H1 (cell line): ENCODE results near the gene ESR1. TPM values are rescaled to one million over a fixed set of nuclear protein-coding genes. Genes with fewer than 3 reads are reported as not detected.

Experiments
- CTCF ChIA-PET: fragments of 300-600 bp; sonication (Branson Sonifier 250); formaldehyde crosslinking; loops from one replicate; lab custom pipeline; 2021; ENCODE audit not compliant: partially characterized antibody; lab: Charles Lee
- POLR2A ChIA-PET: fragments of 300-600 bp; sonication (Branson Sonifier 250); formaldehyde crosslinking; loops from one replicate; lab custom pipeline; 2021; ENCODE audit warnings: inconsistent platforms; ENCODE audit not compliant: partially characterized antibody; lab: Charles Lee
- DNase-seq, 2 experiments: peaks; one replicate each; pipeline versions ENCODE4 v3.0.0 to v3.0.0-alpha.2; 2010 to 2022; ENCODE audit warnings: low spot score in 2 of 2, low read depth in 1 of 2, mixed read lengths in 1 of 2
- FAIRE-seq: peaks from 2 replicates; lab custom pipeline; 2011; peaks lifted over from hg19 to GRCh38; lab: Jason Lieb, UNC
- H2AFZ ChIP-seq: 2 replicates; pipeline ENCODE4 v1.8.1; 2012; ENCODE audit warnings: low read length, inconsistent platforms
- H2AK5ac ChIP-seq: 2 replicates; pipeline ENCODE4 v1.6.1; 2013; ENCODE audit warnings: low read depth, low read length
- H2BK120ac ChIP-seq: replicated peaks from 2 replicates; pipeline ENCODE3; 2013; ENCODE audit warnings: low read depth, low read length, inconsistent platforms
- H2BK12ac ChIP-seq: 2 replicates; pipeline ENCODE4 v1.6.1; 2013; ENCODE audit warnings: low read depth, low read length
- H2BK15ac ChIP-seq: 2 replicates; pipeline ENCODE4 v1.6.1; 2013; ENCODE audit warnings: low read length
- H2BK20ac ChIP-seq: 2 replicates; pipeline ENCODE4 v1.6.1; 2013; ENCODE audit warnings: low read length
- H2BK5ac ChIP-seq: 2 replicates; pipeline ENCODE4 v1.6.1; 2013; ENCODE audit warnings: low read depth, low read length
- H3K14ac ChIP-seq: 2 replicates; pipeline ENCODE4 v1.6.1; 2013; ENCODE audit warnings: inconsistent platforms; ENCODE audit not compliant: insufficient read length
- H3K18ac ChIP-seq: 2 replicates; pipeline ENCODE4 v1.6.1; 2013; ENCODE audit warnings: low read length; ENCODE audit errors: extremely low read depth
- H3K23ac ChIP-seq: 2 replicates; pipeline ENCODE4 v1.6.1; 2013; ENCODE audit warnings: inconsistent platforms; ENCODE audit not compliant: insufficient read length
- H3K23me2 ChIP-seq: 2 replicates; pipeline ENCODE4 v1.6.1; 2013; ENCODE audit warnings: low read depth, low read length
- H3K27ac ChIP-seq: 2 replicates; pipeline ENCODE4 v1.6.1; 2011; ENCODE audit warnings: low read depth, low read length, inconsistent platforms
- H3K27me3 ChIP-seq, 4 experiments: replicated peaks in 1 of 4; 1 replicate in 1 of 4; 2 replicates in 3 of 4; pipeline versions ENCODE4 v1.6.1 to v1.8.1; 2011 to 2013; ENCODE audit warnings: low read length in 3 of 4, mild to moderate bottlenecking in 3 of 4, inconsistent platforms in 2 of 4, mixed read lengths in 2 of 4, moderate library complexity in 1 of 4; ENCODE audit not compliant: control insufficient read depth in 3 of 4, insufficient read depth in 3 of 4; ENCODE audit errors: extremely low read depth in 1 of 4
- H3K36me3 ChIP-seq, 4 experiments: 2 replicates each; pipeline versions ENCODE4 v1.6.1 to v1.8.1; 2011 to 2013; ENCODE audit warnings: mild to moderate bottlenecking in 4 of 4, low read length in 3 of 4, moderate library complexity in 2 of 4, control low read depth in 1 of 4, inconsistent platforms in 1 of 4; ENCODE audit not compliant: insufficient read depth in 4 of 4, control insufficient read depth in 2 of 4
- H3K4ac ChIP-seq: replicated peaks from 2 replicates; pipeline ENCODE3; 2013; ENCODE audit warnings: low read length, low read depth, mixed read lengths, inconsistent platforms; ENCODE audit not compliant: insufficient read length
- H3K4me1 ChIP-seq, 4 experiments: replicated peaks in 1 of 4; 1 replicate in 1 of 4; 2 replicates in 3 of 4; pipeline versions ENCODE4 v1.6.1 to v1.8.1; 2011 to 2013; ENCODE audit warnings: low read length in 3 of 4, inconsistent platforms in 2 of 4, mixed read lengths in 1 of 4; ENCODE audit not compliant: insufficient read depth in 4 of 4, control insufficient read depth in 3 of 4
- H3K4me2 ChIP-seq, 2 experiments: 2 replicates each; pipeline versions ENCODE4 v1.6.1 to v1.8.1; 2011 to 2013; ENCODE audit warnings: low read depth in 2 of 2, low read length in 2 of 2, control low read depth in 1 of 2, inconsistent platforms in 1 of 2, mild to moderate bottlenecking in 1 of 2; ENCODE audit not compliant: insufficient read depth in 1 of 2
- H3K4me3 ChIP-seq, 4 experiments: fragments of 200-600, 300-600 bp in 1 of 4; sonication (generic), shearing (Covaris generic), sonication (Bioruptor Twin) in 1 of 4; 2 replicates each; pipeline versions ENCODE4 v1.5.1 to v1.8.1; 2011 to 2016; ENCODE audit warnings: low read length in 4 of 4, low read depth in 3 of 4, control low read depth in 2 of 4, inconsistent platforms in 2 of 4, mild to moderate bottlenecking in 2 of 4, mixed read lengths in 1 of 4, moderate library complexity in 1 of 4; ENCODE audit not compliant: insufficient read depth in 2 of 4; ENCODE audit errors: extremely low read depth in 1 of 4
- H3K56ac ChIP-seq: replicated peaks from 2 replicates; pipeline ENCODE3; 2013; ENCODE audit warnings: low read depth, mild to moderate bottlenecking, mixed read lengths, low read length, inconsistent platforms; ENCODE audit not compliant: insufficient read length
- H3K79me1 ChIP-seq: 2 replicates; pipeline ENCODE4 v1.6.1; 2013; ENCODE audit warnings: low read depth, low read length, control low read depth
- H3K79me2 ChIP-seq, 2 experiments: 2 replicates each; pipeline versions ENCODE4 v1.6.1 to v1.8.1; 2012 to 2013; ENCODE audit warnings: low read length in 2 of 2, mild to moderate bottlenecking in 2 of 2, inconsistent platforms in 1 of 2; ENCODE audit not compliant: insufficient read depth in 2 of 2, control insufficient read depth in 1 of 2
- H3K9ac ChIP-seq, 4 experiments: replicated peaks in 1 of 4; 1 replicate in 1 of 4; 2 replicates in 3 of 4; pipeline versions ENCODE4 v1.6.1 to v1.8.1; 2011 to 2013; ENCODE audit warnings: low read depth in 3 of 4, low read length in 3 of 4, control low read depth in 2 of 4, mild to moderate bottlenecking in 2 of 4, moderate library complexity in 2 of 4, inconsistent platforms in 1 of 4; ENCODE audit errors: extremely low read depth in 1 of 4
- H3K9me3 ChIP-seq, 2 experiments: 2 replicates each; pipeline versions ENCODE4 v1.6.1 to v1.8.1; 2012 to 2013; ENCODE audit warnings: mild to moderate bottlenecking in 2 of 2, moderate library complexity in 2 of 2, control low read depth in 1 of 2, inconsistent platforms in 1 of 2, low read depth in 1 of 2, low read length in 1 of 2, mixed read lengths in 1 of 2; ENCODE audit not compliant: insufficient read depth in 2 of 2
- H4K20me1 ChIP-seq, 2 experiments: replicated peaks in 1 of 2; 2 replicates each; pipeline versions ENCODE3 to v1.8.1; 2011 to 2013; ENCODE audit warnings: inconsistent platforms in 2 of 2, low read length in 2 of 2, mild to moderate bottlenecking in 1 of 2; ENCODE audit not compliant: insufficient read depth in 2 of 2, control insufficient read depth in 1 of 2
- H4K5ac ChIP-seq: 2 replicates; pipeline ENCODE4 v1.6.1; 2013; ENCODE audit warnings: low read length, low read depth, mixed read lengths, inconsistent platforms; ENCODE audit not compliant: insufficient read length
- H4K8ac ChIP-seq: 2 replicates; pipeline ENCODE4 v1.8.0; 2013; ENCODE audit warnings: mild to moderate bottlenecking, moderate library complexity, low read length, inconsistent platforms; ENCODE audit not compliant: insufficient read depth; ENCODE audit errors: extremely low read depth
- H4K91ac ChIP-seq: replicated peaks from 2 replicates; pipeline ENCODE3; 2013; ENCODE audit warnings: low read length, mixed read lengths, inconsistent platforms; ENCODE audit not compliant: insufficient read length
- CHD1 ChIP-seq: IDR thresholded peaks from 2 replicates; pipeline ENCODE4 v1.6.1; 2012; ENCODE audit warnings: low read depth, low read length, improper control_type of control experiment
- GTF2F1 ChIP-seq: IDR thresholded peaks from 2 replicates; pipeline ENCODE4 v1.6.1; 2012; ENCODE audit warnings: low read depth, low read length, improper control_type of control experiment, borderline replicate concordance
- HDAC6 ChIP-seq: IDR thresholded peaks from one replicate; pipeline ENCODE4 v1.7.1; 2012; ENCODE audit warnings: low read depth, mild to moderate bottlenecking, inconsistent platforms, low read length, moderate library complexity
- JUND ChIP-seq: IDR thresholded peaks from 2 replicates; pipeline ENCODE4 v1.6.1; 2011; ENCODE audit warnings: mild to moderate bottlenecking, improper control_type of control experiment, low read length
- RAD21 ChIP-seq, 2 experiments: IDR thresholded peaks in 1 of 2; conservative IDR thresholded peaks in 1 of 2; 2 replicates each; pipeline ENCODE4 v1.6.1; 2011; ENCODE audit warnings: low read depth in 2 of 2, low read length in 2 of 2, improper control_type of control experiment in 1 of 2, inconsistent platforms in 1 of 2, mild to moderate bottlenecking in 1 of 2, moderate library complexity in 1 of 2
- WGBS, 2 experiments: shearing (Covaris generic) in 1 of 2; methylation state at CpG; one replicate each; pipeline versions ENCODE4 v1.1.6 to v1.1.7; 2013 to 2015; ENCODE audit warnings: low lambda C conversion rate in 2 of 2, mixed read lengths in 2 of 2, inconsistent platforms in 1 of 2, low coverage in 1 of 2, missing lambda C conversion rate in 1 of 2; ENCODE audit not compliant: insufficient replicate concordance in 2 of 2, insufficient coverage in 1 of 2, insufficient read length in 1 of 2; ENCODE audit errors: extremely low coverage in 1 of 2, missing lambda C conversion rate in 1 of 2; 5-methylcytosine and 5-hydroxymethylcytosine counted together
- polyA plus RNA-seq, 7 experiments: library from polyadenylated mRNA; depleted of rRNA in 3 of 7; stranded (reverse) in 5 of 7; unstranded in 2 of 7; fragments of >200 nt in 5 of 7; fragments of 200-250 nt in 2 of 7; gene quantifications; 1 replicate in 5 of 7; 2 replicates in 1 of 7; 4 replicates in 1 of 7; pipeline versions ENCODE4 v1.2.1 to v1.2.3, GENCODE V29; 2011 to 2013; ENCODE audit warnings: missing spikeins in 2 of 7, mixed read lengths in 2 of 7
- total RNA-seq: library from RNA; stranded (reverse); fragmentation: NEBNext Ultra II Directional; extraction: Animal tissue kit (Norgen Biotek cat#: 25700); gene quantifications from 2 replicates; pipeline ENCODE4 v1.2.1, GENCODE V29; 2021
- TF ChIP-seq, protein P1 (sequence below), 3 experiments: IDR thresholded peaks; 1 replicate in 2 of 3; 2 replicates in 1 of 3; pipeline versions ENCODE4 v1.5.1 to v1.6.1; 2011; ENCODE audit warnings: low read length in 3 of 3, mild to moderate bottlenecking in 3 of 3, inconsistent platforms in 2 of 3, low read depth in 1 of 3, moderate library complexity in 1 of 3; ENCODE audit not compliant: insufficient read depth in 1 of 3; ENCODE audit errors: control extremely low read depth in 1 of 3
- TF ChIP-seq, protein P2 (sequence below): IDR thresholded peaks from 2 replicates; pipeline ENCODE4 v1.6.1; 2012; ENCODE audit warnings: inconsistent platforms

Gene ESR1
- total and polyA plus RNA-seq, 2 of the 8 experiments (the other 6 are each of a cell fraction or from before 2014, with no cell fraction given): 0.03 to 0.17 TPM

DNA sequence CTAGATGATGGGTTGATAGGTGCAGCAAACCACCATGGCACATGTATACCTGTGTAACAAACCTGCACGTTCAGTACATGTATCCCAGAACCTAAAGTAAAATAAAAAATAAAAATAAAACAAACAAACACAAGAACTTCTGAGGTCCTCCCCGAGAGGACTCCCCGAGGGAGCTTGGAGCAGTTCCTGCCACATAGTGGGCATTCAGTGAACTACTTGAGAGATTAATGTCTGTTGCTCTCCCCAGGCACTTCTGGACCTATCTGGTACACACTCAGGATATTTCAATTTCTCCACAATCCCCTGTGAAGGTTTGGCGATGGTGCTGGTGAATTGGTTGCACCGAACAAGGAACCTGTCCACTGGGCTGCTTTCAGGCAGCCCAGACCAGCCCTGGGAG lies 311.2 kb downstream of the ESR1 start:
- FAIRE-seq: no peak
- Histone ChIP-seq H3K27me3 (no peaks in the 10 kb centered on the region), H3K9me3 (no peaks in the 10 kb centered on the region)

More for the DNA sequence above, 311.2 kb downstream of the ESR1 start:
- ChIA-PET CTCF (interaction anchor here (0.8 to 1.6 kb wide), 9 partner anchors 8 to 352 kb away, joined by 3 to 9 read pairs (median 3); no protein-coding TSS in a partner anchor), POLR2A (no interaction called here)
- Histone ChIP-seq H3K18ac (no peak overlapping the region), H2AK5ac (no peak overlapping the region), H3K23ac (no peak overlapping the region), H4K91ac (no peak overlapping the region), H3K4me2 (no peak overlapping the region), H2BK15ac (no peak overlapping the region), H3K36me3 (no peaks in the 10 kb centered on the region), H4K8ac (no peak overlapping the region), H2BK120ac (no peak overlapping the region), H3K79me2 (no peaks in the 10 kb centered on the region), H3K23me2 (no peaks in the 10 kb centered on the region), H3K4me1 (no peaks in the 10 kb centered on the region), H4K5ac (no peak overlapping the region), H3K27ac (no peak overlapping the region), H2BK5ac (no peak overlapping the region), H3K4ac (no peak overlapping the region), H3K79me1 (no peaks in the 10 kb centered on the region), H4K20me1 (no peaks in the 10 kb centered on the region), H2BK12ac (no peak overlapping the region), H2BK20ac (no peak overlapping the region), H2AFZ (no peak overlapping the region), H3K56ac (no peak overlapping the region), H3K14ac (no peak overlapping the region), H3K4me3 (no peak overlapping the region), H3K9ac (no peak overlapping the region)
- DNase-seq: no peak
- 97% methylated on average over 5 of the region's 5 CpGs; no CpG with 5 or more reads in 1 of the 2 experiments for WGBS, 2 experiments
- TF ChIP-seq, protein P1, sequence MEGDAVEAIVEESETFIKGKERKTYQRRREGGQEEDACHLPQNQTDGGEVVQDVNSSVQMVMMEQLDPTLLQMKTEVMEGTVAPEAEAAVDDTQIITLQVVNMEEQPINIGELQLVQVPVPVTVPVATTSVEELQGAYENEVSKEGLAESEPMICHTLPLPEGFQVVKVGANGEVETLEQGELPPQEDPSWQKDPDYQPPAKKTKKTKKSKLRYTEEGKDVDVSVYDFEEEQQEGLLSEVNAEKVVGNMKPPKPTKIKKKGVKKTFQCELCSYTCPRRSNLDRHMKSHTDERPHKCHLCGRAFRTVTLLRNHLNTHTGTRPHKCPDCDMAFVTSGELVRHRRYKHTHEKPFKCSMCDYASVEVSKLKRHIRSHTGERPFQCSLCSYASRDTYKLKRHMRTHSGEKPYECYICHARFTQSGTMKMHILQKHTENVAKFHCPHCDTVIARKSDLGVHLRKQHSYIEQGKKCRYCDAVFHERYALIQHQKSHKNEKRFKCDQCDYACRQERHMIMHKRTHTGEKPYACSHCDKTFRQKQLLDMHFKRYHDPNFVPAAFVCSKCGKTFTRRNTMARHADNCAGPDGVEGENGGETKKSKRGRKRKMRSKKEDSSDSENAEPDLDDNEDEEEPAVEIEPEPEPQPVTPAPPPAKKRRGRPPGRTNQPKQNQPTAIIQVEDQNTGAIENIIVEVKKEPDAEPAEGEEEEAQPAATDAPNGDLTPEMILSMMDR (IDR thresholded peaks at IDR 0.05; ENCODE audit: control extremely low read depth in 1 of 3, insufficient read depth in 1 of 3, low read depth in 1 of 3, low read length in 3 of 3): no peak
- no peak for TF ChIP-seq GTF2F1
- peak; percentile 7 to 21; a peak in 1 of 4 replicates for TF ChIP-seq RAD21 (IDR thresholded peaks at IDR 0.05 in 1 of 2, conservative IDR thresholded peaks at IDR 0.05 in 1 of 2; ENCODE audit: low read depth in 2 of 2, low read length in 2 of 2)
- no peak for TF ChIP-seq HDAC6
- no peak for TF ChIP-seq JUND
- TF ChIP-seq CHD1: no peak
- TF ChIP-seq, protein P2, sequence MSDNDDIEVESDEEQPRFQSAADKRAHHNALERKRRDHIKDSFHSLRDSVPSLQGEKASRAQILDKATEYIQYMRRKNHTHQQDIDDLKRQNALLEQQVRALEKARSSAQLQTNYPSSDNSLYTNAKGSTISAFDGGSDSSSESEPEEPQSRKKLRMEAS: no peak
- TF ChIP-seq, all 59 proteins: peak for 1
